NCI-H1048 (cell line): ENCODE measurements around the gene STARD13.

ENCODE experiments used
- DNase-seq: peaks from one replicate; lab custom pipeline; 2025; lab: John Stamatoyannopoulos, UW

STARD13 gene

GRCh38 chr13:33277946-33278345 lies 7.6 kb downstream of the STARD13 start:
- no peak for DNase-seq

GRCh38 chr13:33277037-33277740 lies 8.4 kb downstream of the STARD13 start:
- no peak for DNase-seq

- no peak for DNase-seq
These were observed 9.0 kb downstream of the STARD13 start for GRCh38 chr13:33276570-33276969.

- DNase-seq: no peak
These were observed 9.6 kb downstream of the STARD13 start for GRCh38 chr13:33275916-33276315.

GRCh38 chr13:33274264-33274663 lies 11.3 kb downstream of the STARD13 start:
- DNase-seq: no peak

GRCh38 chr13:33272531-33273124 lies 12.9 kb downstream of the STARD13 start:
- DNase-seq: no peak

- DNase-seq: no peak
These were observed 13.8 kb downstream of the STARD13 start for GRCh38 chr13:33271759-33272158.

- no peak for DNase-seq
These were observed 14.5 kb downstream of the STARD13 start for GRCh38 chr13:33270895-33271538.

- no peak for DNase-seq
These were observed 19.9 kb downstream of the STARD13 start for GRCh38 chr13:33265607-33266006.

- DNase-seq: no peak
These were observed 20.4 kb downstream of the STARD13 start for GRCh38 chr13:33265133-33265532.

GRCh38 chr13:33264620-33264978 lies 21.0 kb downstream of the STARD13 start:
- no peak for DNase-seq

GRCh38 chr13:33263976-33264619 lies 21.5 kb downstream of the STARD13 start:
- DNase-seq: no peak

GRCh38 chr13:33263484-33263883 lies 22.1 kb downstream of the STARD13 start:
- no peak for DNase-seq

- no peak for DNase-seq
These were observed 22.6 kb downstream of the STARD13 start for GRCh38 chr13:33262997-33263396.

- no peak for DNase-seq
These were observed 23.0 kb downstream of the STARD13 start for GRCh38 chr13:33262594-33262993.

GRCh38 chr13:33262062-33262487 lies 23.5 kb downstream of the STARD13 start:
- no peak for DNase-seq

- no peak for DNase-seq
These were observed 24.0 kb downstream of the STARD13 start for GRCh38 chr13:33261387-33262061.

- DNase-seq: no peak
These were observed 25.1 kb downstream of the STARD13 start for GRCh38 chr13:33260168-33261098.

- DNase-seq: no peak
These were observed 26.3 kb downstream of the STARD13 start for GRCh38 chr13:33259296-33259695.

GRCh38 chr13:33258808-33259193 lies 26.8 kb downstream of the STARD13 start:
- no peak for DNase-seq
